Inferior parietal cortex (tissue), 1 donor: Measurements from ENCODE around the gene SAGE1.
"Not testable (repeated sequence)": the region's sequence is repeated elsewhere in the genome, so short reads cannot be mapped to it uniquely, and the experiment has no call there.

Source experiments
- DNase-seq: peaks from one replicate; pipeline ENCODE4 v3.0.0-alpha.2; 2016; ENCODE audit errors: extremely low spot score

Gene SAGE1

GRCh38 chrX:135893294-135893817, at the start of gene SAGE1, which contains the start of gene CT45A10:
TSS of gene SAGE1 (plus strand) at chrX:135893716. CDS start at chrX:135896243, 2,527 bp downstream.
TSS of gene CT45A10 (minus strand) at chrX:135893444. CDS start at chrX:135885344, 8,100 bp downstream.
- peak; percentile 25 for DNase-seq

GRCh38 chrX:135854438-135854837, 39.1 kb upstream of the SAGE1 start, which contains the start of gene CT45A8:
TSS of gene CT45A8 (minus strand) at chrX:135854538. CDS start at chrX:135850783, 3,755 bp downstream.
- DNase-seq, result not testable (repeated sequence)

- not testable (repeated sequence) for DNase-seq
These were observed 21.8 kb upstream of the SAGE1 start, which contains the start of gene CT45A9 for GRCh38 chrX:135871712-135872111. TSS of gene CT45A9 (minus strand) at chrX:135871812. CDS start at chrX:135868061, 3,751 bp downstream.

- DNase-seq, result not testable (repeated sequence)
These were observed 10.8 kb upstream of the SAGE1 start for GRCh38 chrX:135882741-135883140.

- DNase-seq, result not testable (repeated sequence)
These were observed 5.3 kb upstream of the SAGE1 start for GRCh38 chrX:135888230-135888629.

- DNase-seq, result not testable (repeated sequence)
These were observed 4.5 kb upstream of the SAGE1 start for GRCh38 chrX:135888976-135889375.

- no peak for DNase-seq
These were observed 3.4 kb upstream of the SAGE1 start for GRCh38 chrX:135890087-135890585.

GRCh38 chrX:135892781-135893180, 735 bp upstream of the SAGE1 start:
- DNase-seq, result no peak

GRCh38 chrX:135910251-135910650, 16.7 kb downstream of the SAGE1 start:
- no peak for DNase-seq

GRCh38 chrX:135914404-135914803, 20.9 kb downstream of the SAGE1 start:
- no peak for DNase-seq

GRCh38 chrX:135920516-135920915, 27.0 kb downstream of the SAGE1 start:
- not testable (repeated sequence) for DNase-seq

GRCh38 chrX:135923353-135923752, 29.8 kb downstream of the SAGE1 start:
- no peak for DNase-seq

- DNase-seq, result no peak
These were observed 34.4 kb downstream of the SAGE1 start for GRCh38 chrX:135927897-135928296.

- DNase-seq, result peak; percentile 40
These were observed 38.4 kb downstream of the SAGE1 start for GRCh38 chrX:135931644-135932487.

GRCh38 chrX:135944486-135944885, 51.0 kb downstream of the SAGE1 start:
- no peak for DNase-seq

- DNase-seq, result no peak
These were observed 57.8 kb downstream of the SAGE1 start for GRCh38 chrX:135951291-135951690.
